Measurements from ENCODE around the gene MYO7B. TPM values are rescaled to one million over a fixed set of nuclear protein-coding genes. Genes with fewer than 3 reads are reported as not detected.
"Not testable (repeated sequence)": the region's sequence is repeated elsewhere in the genome, so short reads cannot be mapped to it uniquely, and the experiment has no call there.

Gene MYO7B
- total RNA-seq, 1 donor from 2014 or later, result 0.02 TPM

DNA sequence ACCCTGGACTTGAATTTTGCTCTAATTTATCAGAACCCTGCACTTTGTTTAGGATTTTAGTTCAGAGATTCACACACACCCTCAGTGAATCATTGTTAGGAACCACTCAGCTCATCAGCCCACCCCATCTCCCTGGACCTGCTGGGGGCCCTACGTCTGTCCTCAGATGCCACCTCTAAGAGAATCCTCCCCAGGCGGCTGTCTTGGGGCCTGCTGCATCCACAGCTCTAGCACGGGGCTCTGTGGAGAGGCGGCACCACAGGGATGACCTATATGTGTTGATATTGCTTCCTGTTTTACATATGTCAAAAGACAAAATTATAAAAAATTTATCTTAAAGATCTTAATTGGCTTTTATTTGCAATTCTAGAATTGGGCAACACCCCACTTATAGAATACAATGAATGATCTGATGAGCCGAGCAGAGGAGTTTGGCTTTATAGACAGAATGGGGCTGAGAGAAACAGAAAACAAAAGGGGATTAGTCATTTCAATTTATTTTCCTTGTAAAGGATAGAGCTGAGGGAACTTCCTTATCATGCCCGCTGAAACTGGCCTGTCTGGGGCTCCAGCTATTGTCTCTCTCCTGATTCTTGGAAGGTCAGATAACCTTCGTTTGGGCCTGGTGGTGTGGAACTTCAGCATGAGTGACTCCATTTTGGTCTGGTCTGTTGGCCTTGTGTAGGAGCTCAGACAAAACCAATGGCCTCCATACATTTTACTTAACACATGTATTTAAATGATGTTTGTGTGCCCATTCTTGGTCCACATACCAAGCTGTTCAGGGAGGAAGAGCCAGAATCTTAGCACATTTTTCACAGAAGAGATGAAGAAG is 1.4 kb downstream of the MYO7B start:
- Mint-ChIP-seq H3K9me3 (ENCODE audit: low read depth) (no peaks in the 10 kb centered on the region), H3K4me1 (ENCODE audit: low read depth) (no peaks in the 10 kb centered on the region), H3K36me3 (ENCODE audit: low read depth) (no peaks in the 10 kb centered on the region), H3K27me3 (ENCODE audit: low read depth) (peaks cover 16% of the 10 kb centered on the region), H3K27ac (ENCODE audit: unreplicated experiment) (no peak overlapping the region), H3K4me3 (ENCODE audit: unreplicated experiment) (no peak overlapping the region)
- TF ChIP-seq, protein P1, sequence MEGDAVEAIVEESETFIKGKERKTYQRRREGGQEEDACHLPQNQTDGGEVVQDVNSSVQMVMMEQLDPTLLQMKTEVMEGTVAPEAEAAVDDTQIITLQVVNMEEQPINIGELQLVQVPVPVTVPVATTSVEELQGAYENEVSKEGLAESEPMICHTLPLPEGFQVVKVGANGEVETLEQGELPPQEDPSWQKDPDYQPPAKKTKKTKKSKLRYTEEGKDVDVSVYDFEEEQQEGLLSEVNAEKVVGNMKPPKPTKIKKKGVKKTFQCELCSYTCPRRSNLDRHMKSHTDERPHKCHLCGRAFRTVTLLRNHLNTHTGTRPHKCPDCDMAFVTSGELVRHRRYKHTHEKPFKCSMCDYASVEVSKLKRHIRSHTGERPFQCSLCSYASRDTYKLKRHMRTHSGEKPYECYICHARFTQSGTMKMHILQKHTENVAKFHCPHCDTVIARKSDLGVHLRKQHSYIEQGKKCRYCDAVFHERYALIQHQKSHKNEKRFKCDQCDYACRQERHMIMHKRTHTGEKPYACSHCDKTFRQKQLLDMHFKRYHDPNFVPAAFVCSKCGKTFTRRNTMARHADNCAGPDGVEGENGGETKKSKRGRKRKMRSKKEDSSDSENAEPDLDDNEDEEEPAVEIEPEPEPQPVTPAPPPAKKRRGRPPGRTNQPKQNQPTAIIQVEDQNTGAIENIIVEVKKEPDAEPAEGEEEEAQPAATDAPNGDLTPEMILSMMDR (IDR thresholded peaks at IDR 0.05), result no peak
- DNase-seq (ENCODE audit: low spot score), result no peak

DNA sequence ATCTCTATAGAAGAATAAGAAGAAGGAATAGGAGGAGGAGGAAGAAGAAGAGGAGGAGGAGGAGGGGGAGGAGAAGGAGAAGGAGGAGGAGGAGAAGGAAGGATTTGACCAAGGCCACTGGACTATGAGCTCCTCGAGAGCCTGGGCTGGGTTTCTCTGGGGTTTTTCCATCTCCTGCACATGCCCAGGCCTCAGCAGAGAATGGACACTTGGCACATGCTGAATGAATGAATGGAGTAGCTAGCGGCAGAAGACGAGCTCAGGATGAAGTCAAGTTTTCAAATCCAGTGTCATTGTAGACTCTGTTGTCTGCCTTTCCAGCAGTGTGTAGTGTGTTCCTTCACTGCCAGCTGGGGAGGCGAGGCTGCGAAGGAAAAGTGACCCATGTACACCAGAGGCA is 2.2 kb downstream of the MYO7B start:
- Mint-ChIP-seq H3K9me3 (ENCODE audit: low read depth) (no peaks in the 10 kb centered on the region), H3K27me3 (ENCODE audit: low read depth) (peaks cover 16% of the 10 kb centered on the region), H3K4me3 (ENCODE audit: unreplicated experiment) (no peak overlapping the region), H3K27ac (ENCODE audit: unreplicated experiment) (no peak overlapping the region), H3K36me3 (ENCODE audit: low read depth) (no peaks in the 10 kb centered on the region), H3K4me1 (ENCODE audit: low read depth) (no peaks in the 10 kb centered on the region)
- no peak for DNase-seq (ENCODE audit: low spot score)
- TF ChIP-seq, protein P1 (IDR thresholded peaks at IDR 0.05), result no peak

DNA sequence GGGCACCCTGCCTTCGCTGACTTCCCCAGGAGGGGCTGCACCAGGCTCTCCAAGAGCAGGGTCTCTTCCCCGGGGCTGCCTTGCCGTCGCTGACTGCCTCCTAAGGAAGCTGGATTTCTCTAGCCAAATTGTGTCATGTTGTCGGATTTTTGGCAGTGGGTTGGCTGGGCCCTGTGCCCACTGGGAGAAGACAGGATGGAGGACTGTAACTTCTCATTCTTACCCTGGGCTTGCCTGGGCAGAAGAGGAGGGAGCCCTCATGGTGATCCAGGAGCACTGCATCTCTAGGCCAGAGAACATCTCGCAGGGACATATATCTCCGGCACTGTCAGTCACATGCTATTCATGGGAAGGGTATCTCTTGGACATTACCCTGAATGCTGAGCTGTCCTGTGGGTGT is 6.3 kb downstream of the MYO7B start:
- Mint-ChIP-seq H3K4me1 (ENCODE audit: low read depth) (no peaks in the 10 kb centered on the region), H3K9me3 (ENCODE audit: low read depth) (no peaks in the 10 kb centered on the region), H3K27me3 (ENCODE audit: low read depth) (peaks cover 11% of the 10 kb centered on the region), H3K27ac (ENCODE audit: unreplicated experiment) (no peak overlapping the region), H3K4me3 (ENCODE audit: unreplicated experiment) (no peak overlapping the region), H3K36me3 (ENCODE audit: low read depth) (no peaks in the 10 kb centered on the region)
- no peak for DNase-seq (ENCODE audit: low spot score)
- TF ChIP-seq, protein P1 (IDR thresholded peaks at IDR 0.05), result no peak

DNA sequence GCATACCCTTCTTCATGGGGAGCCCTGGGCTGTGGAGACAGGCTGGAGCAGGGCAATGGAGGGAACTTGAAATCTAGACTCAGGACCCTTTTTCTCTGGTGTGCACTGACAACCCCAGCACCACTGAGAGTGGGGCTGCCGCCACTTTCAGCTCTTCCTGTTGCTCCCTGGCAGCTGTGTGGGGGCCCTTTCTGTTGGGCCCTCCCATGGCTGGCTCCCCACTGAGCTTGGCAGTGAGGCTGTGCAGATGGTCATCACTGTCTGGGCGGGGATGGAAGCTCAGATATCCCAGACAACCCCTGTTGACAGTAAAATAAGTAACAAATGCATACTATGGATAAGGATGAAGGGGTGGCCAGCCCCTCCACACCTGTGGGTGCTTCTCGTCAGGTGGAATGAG is 6.7 kb downstream of the MYO7B start:
- Mint-ChIP-seq H3K36me3 (ENCODE audit: low read depth) (no peaks in the 10 kb centered on the region), H3K9me3 (ENCODE audit: low read depth) (no peaks in the 10 kb centered on the region), H3K4me1 (ENCODE audit: low read depth) (no peaks in the 10 kb centered on the region), H3K27me3 (ENCODE audit: low read depth) (peaks cover 15% of the 10 kb centered on the region), H3K27ac (ENCODE audit: unreplicated experiment) (no peak overlapping the region), H3K4me3 (ENCODE audit: unreplicated experiment) (no peak overlapping the region)
- DNase-seq (ENCODE audit: low spot score), result no peak
- TF ChIP-seq, protein P1 (IDR thresholded peaks at IDR 0.05), result no peak

DNA sequence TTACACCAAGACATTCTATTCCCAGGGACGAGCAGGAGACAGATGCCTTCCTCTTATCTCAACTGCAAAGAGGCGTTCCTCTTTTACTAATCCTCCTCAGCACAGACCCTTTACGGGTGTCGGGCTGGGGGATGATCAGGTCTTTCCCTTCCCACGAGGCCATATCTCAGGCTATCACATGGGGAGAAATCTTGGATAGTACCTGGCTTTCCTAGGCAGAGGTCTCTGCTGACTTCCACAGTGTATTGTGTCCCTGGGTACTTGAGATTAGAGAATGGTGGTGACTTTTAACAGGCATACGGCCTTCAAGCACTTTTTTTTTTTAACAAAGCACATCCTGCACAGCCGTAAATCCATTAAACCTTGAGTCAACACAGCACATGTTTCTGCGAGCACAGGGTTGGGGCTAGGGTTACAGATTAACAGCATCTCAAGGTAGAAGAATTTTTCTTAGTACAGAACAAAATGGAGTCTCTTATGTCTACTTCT is 7.6 kb downstream of the MYO7B start:
- H3K9me3 Mint-ChIP-seq (ENCODE audit: low read depth); H3K27ac Mint-ChIP-seq (ENCODE audit: unreplicated experiment); H3K36me3 Mint-ChIP-seq (ENCODE audit: low read depth); DNase-seq (ENCODE audit: low spot score); H3K4me1 Mint-ChIP-seq (ENCODE audit: low read depth); H3K4me3 Mint-ChIP-seq (ENCODE audit: unreplicated experiment): not testable (repeated sequence)
- H3K27me3 Mint-ChIP-seq (ENCODE audit: low read depth), result peaks cover 17% of the 10 kb centered on the region

DNA sequence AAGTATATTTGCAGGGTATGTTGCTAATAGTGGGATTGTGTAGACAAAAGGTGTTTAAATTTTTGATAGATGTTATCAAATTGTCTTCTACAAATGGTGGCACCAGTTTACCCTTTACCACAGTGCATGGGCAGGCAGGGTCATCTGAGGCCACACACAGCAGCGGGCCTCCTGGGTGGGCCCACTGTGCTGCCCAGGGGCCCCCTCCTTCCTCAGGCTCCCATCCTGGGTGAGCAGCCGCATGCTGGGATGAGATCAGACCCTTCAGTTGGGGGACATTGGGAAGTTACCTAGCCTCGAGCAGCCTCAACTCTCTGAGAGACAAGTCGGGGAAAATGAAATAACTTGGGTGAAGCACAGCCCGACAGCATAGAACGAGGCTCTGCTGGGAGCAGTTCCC is 9.7 kb downstream of the MYO7B start:
- H3K4me3 Mint-ChIP-seq (ENCODE audit: unreplicated experiment), result no peak overlapping the region
- H3K4me1 Mint-ChIP-seq (ENCODE audit: low read depth), result no peaks in the 10 kb centered on the region
- DNase-seq (ENCODE audit: low spot score), result no peak
- TF ChIP-seq, protein P1 (IDR thresholded peaks at IDR 0.05), result no peak
- no peaks in the 10 kb centered on the region for H3K9me3 Mint-ChIP-seq (ENCODE audit: low read depth)
- no peaks in the 10 kb centered on the region for H3K36me3 Mint-ChIP-seq (ENCODE audit: low read depth)
- peaks cover 30% of the 10 kb centered on the region for H3K27me3 Mint-ChIP-seq (ENCODE audit: low read depth)
- no peak overlapping the region for H3K27ac Mint-ChIP-seq (ENCODE audit: unreplicated experiment)

Data from chondrocyte (in vitro differentiated cells).